ENCODE data around the gene SPRN.

GRCh38 chr10:133394064-133394663, 30.3 kb downstream of the SPRN start, which contains the start of gene MTG1:
- TF ChIP-seq CTCF (conservative IDR thresholded peaks at IDR 0.05 in 1 of 2, IDR thresholded peaks at IDR 0.05 in 1 of 2; ENCODE audit: extremely low read depth in 1 of 2, insufficient read depth in 1 of 2, low read depth in 1 of 2, low read length in 2 of 2) (peak in 1 of 2 donors; percentile 37), EZH2 (IDR thresholded peaks at IDR 0.05; ENCODE audit: borderline replicate concordance, low read length) (no peak)
